Stimulated activated CD8-positive, alpha-beta memory T cell treated with anti-CD3 and anti-CD28 coated beads, Interleukin-7, amount 100 ng/mL, for 24 hours (primary cell): ENCODE data around the gene BLOC1S6.
"Not testable (repeated sequence)": the region's sequence is repeated elsewhere in the genome, so short reads cannot be mapped to it uniquely, and the experiment has no call there.

Experiments used
- DNase-seq: peaks from one replicate; pipeline ENCODE4 v3.0.0-alpha.2; 2020; ENCODE audit warnings: low read depth

The BLOC1S6 gene

GRCh38 chr15:45641374-45641781 is 54.2 kb downstream of the BLOC1S6 start:
- no peak for DNase-seq

- no peak for DNase-seq
Observed at GRCh38 chr15:45641999-45642932, 55.1 kb downstream of the BLOC1S6 start.

- no peak for DNase-seq
Observed at GRCh38 chr15:45644437-45644836, 57.3 kb downstream of the BLOC1S6 start.

- DNase-seq: no peak
Observed at GRCh38 chr15:45645026-45645980, 58.1 kb downstream of the BLOC1S6 start.

GRCh38 chr15:45646220-45646619 is 59.0 kb downstream of the BLOC1S6 start:
- no peak for DNase-seq

DNA sequence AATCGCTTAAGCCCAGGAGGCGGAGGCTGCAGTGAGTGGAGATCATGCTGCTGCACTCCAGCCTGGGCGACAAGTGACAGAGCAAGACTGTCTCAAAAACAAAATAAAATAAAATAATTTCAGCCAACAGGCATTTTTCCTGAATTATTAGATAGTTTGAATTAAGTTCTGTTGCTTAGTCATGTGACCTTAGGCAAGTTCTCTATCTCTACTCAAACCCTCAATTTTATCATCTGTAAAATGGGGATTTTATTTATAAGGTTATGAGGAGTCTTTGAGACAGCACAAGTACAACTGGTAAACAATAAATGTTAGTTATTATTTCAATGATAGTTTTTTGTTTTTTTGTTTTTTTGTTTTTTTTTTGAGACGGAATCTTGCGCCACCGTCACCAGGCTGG is 60.6 kb downstream of the BLOC1S6 start:
- DNase-seq: no peak

- DNase-seq: no peak
Observed at GRCh38 chr15:45648521-45649200, 61.5 kb downstream of the BLOC1S6 start.

GRCh38 chr15:45650007-45650406 is 62.8 kb downstream of the BLOC1S6 start:
- not testable (repeated sequence) for DNase-seq

DNA sequence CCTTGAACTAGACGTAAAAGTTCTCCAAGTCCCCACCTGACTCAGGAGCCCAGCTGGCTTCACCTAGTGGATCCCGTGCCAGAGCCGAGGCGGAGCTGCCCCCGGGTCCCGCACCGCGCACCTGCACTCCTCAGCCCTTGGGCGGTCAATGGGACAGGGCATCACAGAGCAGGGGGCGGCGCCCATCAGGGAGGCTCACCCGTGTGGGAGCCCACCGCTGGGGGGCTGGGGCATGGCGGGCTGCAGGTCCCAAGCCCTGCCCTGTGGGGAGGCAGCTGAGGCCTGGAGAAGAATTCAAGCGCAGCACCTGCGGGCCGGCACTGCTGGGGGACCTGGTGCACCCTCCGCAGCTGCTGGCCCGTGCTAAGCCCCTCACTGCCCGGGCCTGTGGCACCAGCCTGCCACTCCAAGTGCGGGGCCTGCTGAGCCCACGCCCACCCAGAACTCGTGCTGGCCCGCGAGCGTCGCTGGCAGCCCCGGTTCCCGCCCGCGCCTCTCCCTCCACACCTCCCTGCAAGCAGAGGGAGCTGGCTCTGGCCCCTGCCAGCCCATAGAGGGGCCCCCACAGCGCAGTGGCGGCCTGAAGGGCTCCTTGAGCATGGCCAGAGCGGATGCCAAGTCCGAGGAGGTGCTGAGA is 63.8 kb downstream of the BLOC1S6 start:
- DNase-seq: no peak

GRCh38 chr15:45653702-45654424 is 66.7 kb downstream of the BLOC1S6 start:
- DNase-seq: no peak

DNA sequence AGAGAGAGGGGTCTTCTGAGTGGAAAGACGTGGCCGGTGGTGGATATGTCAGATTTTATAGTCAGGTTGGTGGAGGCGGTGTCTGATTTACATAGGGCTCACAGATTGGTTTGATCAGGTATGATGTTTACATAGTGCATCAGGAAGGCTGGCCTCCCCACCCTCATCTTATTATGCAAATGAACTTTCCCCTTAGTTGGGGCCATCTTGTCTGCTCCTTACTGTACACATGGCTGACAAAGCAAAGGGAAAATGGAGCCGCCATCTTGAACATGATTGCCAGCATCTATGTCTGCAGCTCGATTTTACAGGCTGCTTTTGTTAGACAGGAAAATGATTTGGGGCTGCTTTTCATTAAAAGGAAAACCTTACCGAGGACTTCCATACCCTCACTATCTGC is 67.6 kb downstream of the BLOC1S6 start:
- DNase-seq: no peak

DNA sequence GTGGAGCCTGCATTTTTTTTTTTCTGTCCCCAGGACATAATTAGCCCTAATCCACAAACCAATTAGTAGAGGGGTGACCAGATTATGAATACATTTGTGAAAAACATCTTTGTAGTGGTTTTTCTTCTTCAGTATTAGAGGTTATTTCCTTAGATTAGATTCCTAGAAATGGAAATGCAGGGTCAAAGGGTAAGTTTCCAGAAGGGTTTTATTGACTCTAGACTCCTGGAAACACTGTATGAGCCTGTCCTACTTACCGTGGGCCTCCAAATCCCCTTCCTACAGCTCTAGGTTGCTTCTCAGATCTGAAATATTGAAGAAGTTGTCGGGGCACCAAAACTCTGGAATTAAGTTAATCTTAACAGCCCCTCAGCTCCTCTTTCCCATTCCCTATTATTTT is 70.1 kb downstream of the BLOC1S6 start:
- no peak for DNase-seq

GRCh38 chr15:45657764-45658545 is 70.8 kb downstream of the BLOC1S6 start:
- no peak for DNase-seq
